Measurements from ENCODE around the gene HERC2. TPM values are rescaled to one million over a fixed set of nuclear protein-coding genes. Genes with fewer than 3 reads are reported as not detected.

Gene HERC2
- total and polyA plus RNA-seq, 9 of the 15 experiments (the other 6 are each of a cell fraction or from before 2014, with no cell fraction given) = 10.6 to 84.0 (median 42.6) TPM

DNA sequence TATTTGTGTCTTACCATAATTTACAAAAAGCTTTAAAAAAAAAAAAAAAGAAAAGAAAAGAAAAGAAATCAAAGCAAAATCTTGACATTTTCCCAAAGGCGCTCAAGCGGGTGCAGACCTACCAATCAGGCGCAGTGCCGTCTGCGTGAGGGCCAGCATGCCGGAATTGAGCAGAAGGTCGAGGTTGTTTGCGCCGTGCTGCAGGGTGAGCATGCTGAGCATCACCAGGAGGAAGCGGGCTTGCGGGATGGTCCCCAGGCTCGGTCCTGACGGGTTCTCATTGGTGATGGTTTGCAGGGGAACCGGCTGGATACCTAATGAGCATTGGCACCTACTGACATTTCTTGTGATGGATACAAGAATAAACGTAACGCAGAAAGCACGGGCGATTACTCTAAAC, 93.9 kb downstream of the HERC2 start (continued):
- TF ChIP-seq HNRNPK (IDR thresholded peaks at IDR 0.05; ENCODE audit: low read depth, low read length, poor library complexity, severe bottlenecking) (no peak), JUNB (CRISPR knock-in tag; conservative IDR thresholded peaks at IDR 0.05) (no peak), U2AF1 (optimal IDR thresholded peaks at IDR 0.05; ENCODE audit: low read depth, low read length) (no peak), CHD2 (IDR thresholded peaks at IDR 0.05; ENCODE audit: low read depth, low read length) (no peak), MYC (IDR thresholded peaks at IDR 0.05; ENCODE audit: low read depth, low read length) (no peak), MYC (CRISPR knock-in tag; IDR thresholded peaks at IDR 0.05; ENCODE audit: borderline replicate concordance, low read depth) (no peak), CAMTA2 (CRISPR knock-in tag; conservative IDR thresholded peaks at IDR 0.05) (no peak)
- TF ChIP-seq, protein P1, sequence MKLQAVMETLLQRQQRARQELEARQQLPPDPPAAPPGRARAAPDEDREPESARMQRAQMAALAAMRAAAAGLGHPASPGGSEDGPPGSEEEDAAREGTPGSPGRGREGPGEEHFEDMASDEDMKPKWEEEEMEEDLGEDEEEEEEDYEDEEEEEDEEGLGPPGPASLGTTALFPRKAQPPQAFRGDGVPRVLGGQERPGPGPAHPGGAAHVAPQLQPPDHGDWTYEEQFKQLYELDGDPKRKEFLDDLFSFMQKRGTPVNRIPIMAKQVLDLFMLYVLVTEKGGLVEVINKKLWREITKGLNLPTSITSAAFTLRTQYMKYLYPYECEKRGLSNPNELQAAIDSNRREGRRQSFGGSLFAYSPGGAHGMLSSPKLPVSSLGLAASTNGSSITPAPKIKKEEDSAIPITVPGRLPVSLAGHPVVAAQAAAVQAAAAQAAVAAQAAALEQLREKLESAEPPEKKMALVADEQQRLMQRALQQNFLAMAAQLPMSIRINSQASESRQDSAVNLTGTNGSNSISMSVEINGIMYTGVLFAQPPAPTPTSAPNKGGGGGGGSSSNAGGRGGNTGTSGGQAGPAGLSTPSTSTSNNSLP (IDR thresholded peaks at IDR 0.05; ENCODE audit: borderline replicate concordance, low read depth, low read length) = no peak
- TF ChIP-seq, protein P2, sequence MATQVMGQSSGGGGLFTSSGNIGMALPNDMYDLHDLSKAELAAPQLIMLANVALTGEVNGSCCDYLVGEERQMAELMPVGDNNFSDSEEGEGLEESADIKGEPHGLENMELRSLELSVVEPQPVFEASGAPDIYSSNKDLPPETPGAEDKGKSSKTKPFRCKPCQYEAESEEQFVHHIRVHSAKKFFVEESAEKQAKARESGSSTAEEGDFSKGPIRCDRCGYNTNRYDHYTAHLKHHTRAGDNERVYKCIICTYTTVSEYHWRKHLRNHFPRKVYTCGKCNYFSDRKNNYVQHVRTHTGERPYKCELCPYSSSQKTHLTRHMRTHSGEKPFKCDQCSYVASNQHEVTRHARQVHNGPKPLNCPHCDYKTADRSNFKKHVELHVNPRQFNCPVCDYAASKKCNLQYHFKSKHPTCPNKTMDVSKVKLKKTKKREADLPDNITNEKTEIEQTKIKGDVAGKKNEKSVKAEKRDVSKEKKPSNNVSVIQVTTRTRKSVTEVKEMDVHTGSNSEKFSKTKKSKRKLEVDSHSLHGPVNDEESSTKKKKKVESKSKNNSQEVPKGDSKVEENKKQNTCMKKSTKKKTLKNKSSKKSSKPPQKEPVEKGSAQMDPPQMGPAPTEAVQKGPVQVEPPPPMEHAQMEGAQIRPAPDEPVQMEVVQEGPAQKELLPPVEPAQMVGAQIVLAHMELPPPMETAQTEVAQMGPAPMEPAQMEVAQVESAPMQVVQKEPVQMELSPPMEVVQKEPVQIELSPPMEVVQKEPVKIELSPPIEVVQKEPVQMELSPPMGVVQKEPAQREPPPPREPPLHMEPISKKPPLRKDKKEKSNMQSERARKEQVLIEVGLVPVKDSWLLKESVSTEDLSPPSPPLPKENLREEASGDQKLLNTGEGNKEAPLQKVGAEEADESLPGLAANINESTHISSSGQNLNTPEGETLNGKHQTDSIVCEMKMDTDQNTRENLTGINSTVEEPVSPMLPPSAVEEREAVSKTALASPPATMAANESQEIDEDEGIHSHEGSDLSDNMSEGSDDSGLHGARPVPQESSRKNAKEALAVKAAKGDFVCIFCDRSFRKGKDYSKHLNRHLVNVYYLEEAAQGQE (IDR thresholded peaks at IDR 0.05; ENCODE audit: borderline replicate concordance) = no peak
- TF ChIP-seq, protein P2 (CRISPR knock-in tag; IDR thresholded peaks at IDR 0.05; ENCODE audit: low read depth) = no peak
- TF ChIP-seq, protein P3, sequence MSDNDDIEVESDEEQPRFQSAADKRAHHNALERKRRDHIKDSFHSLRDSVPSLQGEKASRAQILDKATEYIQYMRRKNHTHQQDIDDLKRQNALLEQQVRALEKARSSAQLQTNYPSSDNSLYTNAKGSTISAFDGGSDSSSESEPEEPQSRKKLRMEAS (CRISPR knock-in tag; IDR thresholded peaks at IDR 0.05) = no peak
- TF ChIP-seq, protein P4, sequence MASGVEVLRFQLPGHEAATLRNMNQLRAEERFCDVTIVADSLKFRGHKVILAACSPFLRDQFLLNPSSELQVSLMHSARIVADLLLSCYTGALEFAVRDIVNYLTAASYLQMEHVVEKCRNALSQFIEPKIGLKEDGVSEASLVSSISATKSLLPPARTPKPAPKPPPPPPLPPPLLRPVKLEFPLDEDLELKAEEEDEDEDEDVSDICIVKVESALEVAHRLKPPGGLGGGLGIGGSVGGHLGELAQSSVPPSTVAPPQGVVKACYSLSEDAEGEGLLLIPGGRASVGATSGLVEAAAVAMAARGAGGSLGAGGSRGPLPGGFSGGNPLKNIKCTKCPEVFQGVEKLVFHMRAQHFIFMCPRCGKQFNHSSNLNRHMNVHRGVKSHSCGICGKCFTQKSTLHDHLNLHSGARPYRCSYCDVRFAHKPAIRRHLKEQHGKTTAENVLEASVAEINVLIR (CRISPR knock-in tag; IDR thresholded peaks at IDR 0.05) = no peak
- TF ChIP-seq, protein P5, sequence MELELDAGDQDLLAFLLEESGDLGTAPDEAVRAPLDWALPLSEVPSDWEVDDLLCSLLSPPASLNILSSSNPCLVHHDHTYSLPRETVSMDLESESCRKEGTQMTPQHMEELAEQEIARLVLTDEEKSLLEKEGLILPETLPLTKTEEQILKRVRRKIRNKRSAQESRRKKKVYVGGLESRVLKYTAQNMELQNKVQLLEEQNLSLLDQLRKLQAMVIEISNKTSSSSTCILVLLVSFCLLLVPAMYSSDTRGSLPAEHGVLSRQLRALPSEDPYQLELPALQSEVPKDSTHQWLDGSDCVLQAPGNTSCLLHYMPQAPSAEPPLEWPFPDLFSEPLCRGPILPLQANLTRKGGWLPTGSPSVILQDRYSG (tag; conservative IDR thresholded peaks at IDR 0.05; ENCODE audit: low read depth) = no peak
